Measurements from ENCODE around the gene MTRFR.

GRCh38 chr12:123187637-123188036 is 45.6 kb upstream of the MTRFR start:
- TF ChIP-seq CTCF (IDR thresholded peaks at IDR 0.05; ENCODE audit: low read depth, low read length, missing input control) (no peak), ATF3 (IDR thresholded peaks at IDR 0.05) (no peak), REST (IDR thresholded peaks at IDR 0.05) (no peak), TAF1 (conservative IDR thresholded peaks at IDR 0.05) (no peak), GABPA (IDR thresholded peaks at IDR 0.05 in 1 of 2, conservative IDR thresholded peaks at IDR 0.05 in 1 of 2) (no peak), MAX (IDR thresholded peaks at IDR 0.05) (no peak), YY1 (IDR thresholded peaks at IDR 0.05) (no peak), JUND (IDR thresholded peaks at IDR 0.05) (no peak), SP1 (IDR thresholded peaks at IDR 0.05) (no peak), ZBTB33 (IDR thresholded peaks at IDR 0.05) (no peak), HNF4G (IDR thresholded peaks at IDR 0.05) (no peak)
